GM18511 (cell line): ENCODE data around the gene PRPF40A.

Experiments used
- ATAC-seq: cut with Tn5 transposase; IDR thresholded peaks from one replicate; pipeline ENCODE4 v1.9.1; 2021; ENCODE audit warnings: mild to moderate bottlenecking, moderate library complexity; ENCODE audit not compliant: unreplicated experiment

PRPF40A gene

DNA sequence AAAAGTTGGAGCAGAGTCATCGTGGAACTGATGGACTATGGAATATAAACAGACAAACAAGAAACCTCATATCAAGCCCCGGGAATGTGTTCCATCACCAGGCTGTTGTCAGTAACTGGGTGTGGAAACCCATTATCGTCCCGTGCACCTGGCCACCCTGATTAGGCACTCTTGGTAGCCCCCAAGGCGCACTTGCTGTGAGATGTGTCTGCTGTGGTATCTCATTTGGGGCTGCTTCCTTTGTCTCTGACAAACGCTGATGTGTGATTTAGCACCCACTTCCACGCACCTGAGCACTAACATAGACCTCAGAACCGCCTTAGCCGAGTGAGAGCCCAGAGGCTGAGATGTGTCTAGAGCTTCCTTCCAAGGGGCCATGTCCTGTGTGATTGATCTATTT is 96.3 kb downstream of the PRPF40A start:
- no peak for ATAC-seq

DNA sequence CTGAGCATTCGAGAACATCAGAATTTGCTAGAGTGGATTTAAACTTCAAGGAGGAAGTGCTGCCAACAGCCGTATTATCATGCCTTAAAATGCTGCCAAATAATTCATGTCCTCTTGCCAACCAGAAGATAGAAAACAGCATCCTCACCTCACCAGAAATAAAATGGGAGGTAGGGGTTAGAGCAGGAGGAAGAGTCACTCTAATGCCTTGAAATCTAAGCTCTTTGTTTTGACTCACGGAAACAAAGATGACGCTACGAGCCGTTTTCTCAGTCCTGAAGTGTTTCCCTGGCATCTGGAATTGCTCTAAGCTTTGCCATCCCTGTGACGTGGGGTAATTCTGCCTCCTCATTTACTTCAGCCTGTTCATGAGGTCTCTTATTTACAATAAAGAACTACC is 97.1 kb downstream of the PRPF40A start:
- no peak for ATAC-seq

DNA sequence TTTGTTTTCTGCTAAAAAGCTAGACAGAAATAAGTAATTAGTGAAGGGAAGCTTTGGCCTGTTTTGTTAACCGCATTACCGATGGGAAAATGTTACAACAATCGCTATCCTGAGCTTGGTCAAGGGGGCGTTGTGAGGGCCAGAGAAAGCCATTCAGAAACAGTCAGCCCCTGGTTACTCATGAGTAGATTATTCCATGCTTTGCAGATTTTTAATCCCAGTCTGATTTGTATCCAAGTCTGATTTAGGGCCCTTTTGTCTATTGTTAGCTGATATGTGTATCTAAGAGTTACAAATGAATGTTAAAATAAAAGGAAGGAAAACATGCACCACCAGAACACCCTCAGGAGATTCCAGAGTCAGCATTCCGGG is 99.1 kb downstream of the PRPF40A start:
- no peak for ATAC-seq

DNA sequence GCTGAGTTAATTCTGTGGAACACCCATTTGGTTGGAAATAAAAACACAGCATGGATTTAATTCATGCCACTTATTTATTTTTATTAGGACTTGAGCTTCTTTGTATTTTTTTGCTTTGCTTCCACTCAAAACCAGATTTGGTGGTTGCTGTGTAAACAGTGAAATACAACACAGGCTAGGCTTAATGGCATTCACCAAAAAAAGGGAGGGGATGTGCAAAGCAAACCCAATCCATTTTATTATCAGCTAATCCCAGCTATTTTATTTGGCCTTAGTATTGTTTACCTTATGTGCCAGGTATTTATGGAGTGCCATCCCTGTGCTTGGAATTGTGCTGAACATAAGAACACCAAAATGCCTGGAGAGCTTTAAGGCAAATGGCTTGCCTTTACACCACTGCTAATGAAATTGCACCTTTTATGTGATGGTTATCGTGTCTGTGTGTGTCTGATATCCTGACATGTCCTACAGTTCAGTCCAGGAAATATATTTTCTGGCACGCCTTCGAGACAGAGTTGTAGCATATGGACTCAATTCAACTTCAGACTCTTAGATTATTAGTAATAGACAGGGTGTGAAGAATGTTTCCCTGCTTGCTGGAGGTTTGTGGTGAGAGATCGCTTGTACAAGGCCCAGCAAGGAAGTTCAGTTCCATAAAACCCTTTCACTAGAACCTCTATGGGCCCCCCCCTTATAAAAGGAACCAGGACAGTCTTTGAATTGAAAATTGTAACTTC is 99.6 kb downstream of the PRPF40A start:
- ATAC-seq, result no peak

DNA sequence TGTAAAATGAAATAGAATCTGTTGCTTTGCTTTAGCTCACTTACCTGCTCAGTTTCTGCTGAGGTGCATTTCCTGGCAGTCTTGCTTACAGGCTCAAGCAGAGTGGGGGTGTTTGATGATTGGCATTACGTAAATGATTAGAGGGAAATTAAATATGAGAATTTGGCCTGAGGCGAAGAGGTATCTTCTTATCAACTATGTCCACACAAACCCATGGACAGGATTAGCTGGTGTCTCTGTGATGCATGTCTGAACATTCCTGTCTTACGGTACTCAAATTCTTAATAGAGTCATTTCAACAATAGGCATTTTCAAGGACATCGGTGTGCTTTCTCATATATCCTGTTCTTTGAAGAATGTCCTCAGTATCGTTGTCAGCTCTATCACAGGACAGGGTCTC is 102.1 kb downstream of the PRPF40A start:
- ATAC-seq, result no peak

DNA sequence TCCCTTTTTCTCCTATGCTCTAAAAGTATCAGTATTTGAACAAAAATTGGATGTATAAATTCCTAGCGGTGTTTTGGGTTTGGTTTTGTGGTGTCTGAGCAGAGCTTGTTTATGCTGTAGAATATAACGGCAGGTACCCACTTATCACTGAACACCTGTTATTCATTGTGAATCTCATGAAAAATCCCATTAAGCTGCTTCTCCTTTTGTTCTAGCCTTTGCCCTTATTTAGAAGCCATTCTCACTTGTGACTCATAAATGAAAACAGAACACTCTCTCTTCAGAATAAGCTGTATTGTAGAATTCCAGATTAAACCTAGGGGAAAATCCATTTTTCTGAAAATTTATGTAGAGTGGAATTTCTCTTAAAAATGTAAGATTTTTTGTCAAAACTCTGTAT is 104.0 kb downstream of the PRPF40A start:
- ATAC-seq, result peak; percentile 43

DNA sequence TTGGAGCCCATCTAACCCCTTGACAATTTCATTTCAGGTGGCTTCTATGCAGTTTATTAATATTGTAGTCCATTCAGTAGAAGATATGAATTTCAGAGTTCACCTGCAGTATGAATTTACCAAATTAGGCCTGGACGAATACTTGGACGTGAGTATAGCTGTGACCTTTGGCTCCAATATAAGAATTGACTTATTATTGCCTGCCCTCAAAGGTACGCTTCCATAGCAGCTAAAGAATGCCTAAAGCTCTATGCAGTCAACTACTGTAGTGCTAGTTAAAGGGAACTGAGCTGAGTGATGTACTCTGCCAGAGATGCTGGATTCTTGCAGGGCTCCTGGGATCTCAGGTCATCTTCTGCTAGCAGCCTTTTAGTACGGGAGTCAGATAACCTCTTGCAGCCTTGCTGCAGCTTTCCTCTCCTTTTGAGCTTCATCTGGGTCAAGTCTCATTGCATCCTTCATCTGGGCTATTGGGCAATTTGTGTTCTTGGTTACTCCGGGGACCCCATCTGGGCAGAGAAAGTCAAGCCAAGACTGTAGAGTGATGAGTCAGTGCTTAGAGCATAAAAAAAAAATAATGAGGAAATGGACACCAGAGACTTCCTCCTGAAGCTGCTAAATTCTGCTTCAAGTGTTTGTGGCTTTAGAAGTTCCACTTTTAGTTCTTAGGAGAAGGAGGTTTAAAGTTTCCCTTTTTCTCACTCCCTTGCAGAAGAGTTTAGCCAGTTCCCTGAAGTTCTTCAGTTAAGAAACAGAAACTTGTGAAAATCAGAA is 105.6 kb downstream of the PRPF40A start:
- peak; percentile 89 for ATAC-seq

DNA sequence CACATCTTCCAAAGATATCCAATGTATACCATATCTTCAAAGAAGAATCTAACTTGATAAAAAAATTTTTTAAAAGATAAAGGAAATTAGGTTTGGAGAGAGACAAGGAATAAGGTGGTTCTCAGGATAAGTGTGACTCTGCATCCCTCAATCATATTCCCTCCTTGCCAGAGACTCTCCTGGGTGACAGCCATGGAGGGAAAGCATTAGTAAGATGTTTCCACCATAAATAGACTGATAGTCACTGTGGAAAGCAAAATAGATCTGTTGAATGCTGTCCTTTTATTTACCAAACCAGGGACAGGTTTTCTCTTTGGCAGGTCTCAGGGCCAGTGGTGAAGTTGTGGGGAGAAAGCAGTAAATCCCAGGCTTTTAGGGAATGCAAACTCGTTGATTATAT is 107.6 kb downstream of the PRPF40A start:
- no peak for ATAC-seq

DNA sequence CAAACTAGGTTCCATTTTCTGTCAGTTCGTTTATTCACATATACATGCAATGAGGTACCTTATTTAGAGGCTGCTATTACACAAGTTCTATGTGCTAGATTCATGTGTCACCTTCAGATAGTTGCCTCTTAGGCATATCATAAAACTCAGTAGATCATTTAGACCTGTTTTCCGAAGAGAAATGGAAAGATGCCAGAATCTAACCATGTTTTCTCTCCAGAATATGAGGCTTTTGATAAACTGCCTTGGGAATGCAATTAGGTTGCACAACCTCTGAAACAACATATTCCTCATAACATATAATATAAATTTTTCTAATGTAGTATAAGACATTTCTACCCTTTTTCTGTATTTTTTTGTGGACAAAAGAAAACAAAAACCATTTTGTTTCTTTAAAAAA is 108.1 kb downstream of the PRPF40A start:
- no peak for ATAC-seq

DNA sequence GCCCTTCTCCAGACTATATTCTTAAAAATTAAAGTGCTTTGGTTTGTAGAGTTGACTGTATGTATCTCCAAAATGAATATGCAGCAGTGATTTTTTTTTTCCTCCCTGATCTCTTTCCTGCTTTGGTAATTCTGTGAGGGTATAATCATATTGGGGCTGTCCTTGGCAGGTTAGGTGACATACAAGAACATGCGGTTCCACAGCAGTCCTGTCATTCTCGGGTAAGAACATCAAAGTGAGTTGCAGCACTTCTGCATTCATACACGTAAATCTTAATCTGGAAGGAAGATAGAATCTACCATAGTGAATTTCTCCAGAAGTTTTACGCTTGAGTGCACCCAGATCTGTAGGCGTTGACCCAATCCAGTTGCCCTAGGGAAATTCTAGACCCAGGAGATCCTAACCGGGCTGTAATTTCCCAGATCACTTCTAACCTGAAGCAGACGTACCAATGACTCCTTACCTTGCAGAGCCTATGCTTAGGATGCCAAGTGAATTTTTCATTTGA is 109.4 kb downstream of the PRPF40A start:
- ATAC-seq, result no peak

DNA sequence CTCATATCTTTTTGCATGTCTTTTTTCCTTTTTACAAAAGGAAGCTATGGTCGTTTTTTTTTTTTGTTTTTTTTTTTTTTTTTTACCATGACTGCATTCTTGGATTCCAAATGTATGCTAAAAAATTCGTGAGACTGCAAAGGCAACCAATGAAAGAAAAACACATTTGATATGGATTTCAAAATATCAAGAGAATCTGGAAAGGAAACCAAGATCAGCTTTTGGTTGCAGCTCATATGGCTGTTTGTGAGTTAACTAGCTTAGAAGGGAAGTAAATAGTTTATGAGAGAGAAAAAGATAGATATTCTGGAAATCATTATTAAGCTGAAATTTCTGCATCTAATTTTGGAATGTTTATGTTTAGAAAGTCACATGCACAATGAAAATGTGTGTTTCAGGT is 110.3 kb downstream of the PRPF40A start:
- no peak for ATAC-seq

DNA sequence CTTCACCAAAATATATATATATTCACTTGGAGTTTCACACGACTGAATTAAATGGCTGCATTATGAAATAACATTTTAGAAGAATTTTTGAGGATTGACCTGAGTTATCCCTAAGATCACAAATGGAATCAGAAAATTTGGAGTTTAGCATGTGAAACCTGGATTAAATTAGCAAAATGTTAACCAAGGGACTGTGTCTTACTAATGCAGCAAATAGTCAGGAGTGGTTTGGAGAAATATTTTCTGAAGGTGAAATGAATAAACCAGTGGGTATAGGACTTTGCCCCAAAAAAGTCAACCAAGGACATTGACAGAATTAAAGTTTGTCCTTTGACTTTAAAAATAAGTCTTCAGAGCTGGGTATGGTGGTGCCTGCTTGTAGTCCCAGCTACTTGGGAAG is 111.2 kb downstream of the PRPF40A start:
- no peak for ATAC-seq

DNA sequence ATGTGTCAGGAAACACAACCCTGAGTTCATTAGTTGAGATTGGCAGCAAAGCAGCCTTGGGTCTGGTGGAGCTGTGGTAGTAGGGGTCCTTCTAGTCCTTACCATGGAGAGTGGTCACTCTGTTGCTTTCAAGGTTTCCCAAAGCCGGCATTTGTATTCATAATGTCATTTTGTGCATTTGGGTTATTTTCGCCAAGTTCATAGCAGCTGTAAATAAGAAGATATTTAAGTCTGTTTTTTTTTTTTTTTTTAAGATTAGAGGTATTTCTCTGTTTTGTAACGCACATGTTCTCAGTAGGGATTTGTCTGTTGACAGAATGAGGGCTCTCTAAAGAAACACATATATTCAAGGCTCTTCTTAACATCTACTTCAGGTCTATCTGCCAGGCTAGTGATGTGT is 114.1 kb downstream of the PRPF40A start:
- no peak for ATAC-seq

DNA sequence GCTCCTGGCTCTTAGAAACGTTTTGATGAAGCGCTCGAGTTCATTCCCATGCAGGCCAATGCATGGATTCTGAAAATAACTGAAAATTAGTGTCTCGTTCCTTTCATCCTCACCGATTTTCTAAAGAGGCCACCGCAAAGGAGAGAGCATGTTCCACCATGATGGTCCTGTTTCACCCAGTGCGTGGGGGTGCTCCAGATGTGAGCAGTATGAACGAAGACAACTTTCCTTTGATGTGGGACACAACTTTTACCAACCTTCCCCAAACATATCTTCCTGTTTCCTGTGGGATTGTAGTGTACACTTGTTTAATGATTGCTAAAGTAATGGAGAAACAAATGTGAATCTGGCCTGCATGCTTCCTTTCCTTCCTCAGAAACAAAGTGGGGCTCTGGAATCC is 114.5 kb downstream of the PRPF40A start:
- no peak for ATAC-seq
